ENCODE measurements around the gene COL15A1. TPM values are rescaled to one million over a fixed set of nuclear protein-coding genes. Genes with fewer than 3 reads are reported as not detected.

The COL15A1 gene
- total RNA-seq, 4 donors from 2014 or later = 134 to 256 (median 145) TPM

GRCh38 chr9:98995059-98995671 lies 51.5 kb downstream of the COL15A1 start:
- no peak for DNase-seq (ENCODE audit: extremely low spot score)
- H3K27ac ChIP-seq (replicated peaks in 1 of 4) = peak overlapping the region; percentile 80 to 86 (median 80)
- WGBS = 58% methylated on average over 3 of the region's 3 CpGs
- H3K9me3 ChIP-seq = no peaks in the 10 kb centered on the region
- intact Hi-C loops (cut with DNase I) = no loop called here
- peaks cover 0 to 36% (median 8%) of the 10 kb centered on the region in 4 donors for H3K36me3 ChIP-seq
- peaks cover 65 to 74% (median 65%) of the 10 kb centered on the region in 4 donors for H3K4me1 ChIP-seq
- no peaks in the 10 kb centered on the region for H3K27me3 ChIP-seq
- H3K4me3 ChIP-seq = no peak overlapping the region
- TF ChIP-seq POLR2AphosphoS5 (IDR thresholded peaks at IDR 0.05) (peak; percentile 40 to 42), POLR2A (IDR thresholded peaks at IDR 0.05; ENCODE audit: low read depth) (no peak)

DNA sequence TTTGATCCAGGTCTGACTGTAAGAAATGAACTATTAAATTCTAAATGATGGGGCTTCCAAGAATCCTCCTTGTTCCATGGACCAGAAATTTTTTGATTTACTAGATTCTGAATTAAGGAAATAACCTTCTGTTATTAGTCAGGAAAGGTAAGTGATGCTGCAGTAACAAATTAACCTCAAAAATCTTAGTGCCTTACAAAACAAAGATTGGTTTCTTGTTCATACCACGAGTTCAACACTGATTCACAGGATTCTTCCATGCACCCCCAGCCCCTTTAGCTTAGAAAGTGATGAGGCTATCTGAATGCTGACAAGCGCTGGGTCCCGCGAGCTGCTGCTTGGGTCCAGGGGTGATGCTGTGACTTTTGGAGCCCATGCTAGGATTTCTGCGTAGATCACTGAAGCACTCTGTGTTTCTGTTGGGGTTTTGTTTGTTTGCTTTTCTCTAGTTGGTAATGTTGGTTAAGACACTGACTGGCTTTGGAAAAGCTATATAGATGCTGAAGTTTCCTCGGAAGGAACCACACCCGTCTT lies 52.3 kb downstream of the COL15A1 start:
- Histone ChIP-seq H3K9me3 (no peaks in the 10 kb centered on the region), H3K36me3 (peaks cover 0 to 35% (median 9%) of the 10 kb centered on the region in 4 donors), H3K4me1 (peaks cover 59 to 70% (median 66%) of the 10 kb centered on the region in 4 donors), H3K27me3 (no peaks in the 10 kb centered on the region), H3K4me3 (no peak overlapping the region), H3K27ac (replicated peaks in 1 of 4) (peak overlapping the region; percentile 80 to 86 (median 80))
- 91% methylated on average over 7 of the region's 7 CpGs for WGBS
- TF ChIP-seq EP300 (IDR thresholded peaks at IDR 0.05) (no peak), POLR2A (IDR thresholded peaks at IDR 0.05; ENCODE audit: low read depth) (no peak)
- intact Hi-C loops (cut with DNase I) = no loop called here
- DNase-seq (ENCODE audit: extremely low spot score) = no peak

- H3K9me3 ChIP-seq = no peaks in the 10 kb centered on the region
- H3K4me3 ChIP-seq = no peak overlapping the region
- no peak for DNase-seq (ENCODE audit: extremely low spot score)
- no peak for TF ChIP-seq POLR2A (IDR thresholded peaks at IDR 0.05; ENCODE audit: low read depth)
- TF ChIP-seq POLR2AphosphoS5 (IDR thresholded peaks at IDR 0.05) = no peak
- no peak for TF ChIP-seq EP300 (IDR thresholded peaks at IDR 0.05)
- TF ChIP-seq, protein P1, sequence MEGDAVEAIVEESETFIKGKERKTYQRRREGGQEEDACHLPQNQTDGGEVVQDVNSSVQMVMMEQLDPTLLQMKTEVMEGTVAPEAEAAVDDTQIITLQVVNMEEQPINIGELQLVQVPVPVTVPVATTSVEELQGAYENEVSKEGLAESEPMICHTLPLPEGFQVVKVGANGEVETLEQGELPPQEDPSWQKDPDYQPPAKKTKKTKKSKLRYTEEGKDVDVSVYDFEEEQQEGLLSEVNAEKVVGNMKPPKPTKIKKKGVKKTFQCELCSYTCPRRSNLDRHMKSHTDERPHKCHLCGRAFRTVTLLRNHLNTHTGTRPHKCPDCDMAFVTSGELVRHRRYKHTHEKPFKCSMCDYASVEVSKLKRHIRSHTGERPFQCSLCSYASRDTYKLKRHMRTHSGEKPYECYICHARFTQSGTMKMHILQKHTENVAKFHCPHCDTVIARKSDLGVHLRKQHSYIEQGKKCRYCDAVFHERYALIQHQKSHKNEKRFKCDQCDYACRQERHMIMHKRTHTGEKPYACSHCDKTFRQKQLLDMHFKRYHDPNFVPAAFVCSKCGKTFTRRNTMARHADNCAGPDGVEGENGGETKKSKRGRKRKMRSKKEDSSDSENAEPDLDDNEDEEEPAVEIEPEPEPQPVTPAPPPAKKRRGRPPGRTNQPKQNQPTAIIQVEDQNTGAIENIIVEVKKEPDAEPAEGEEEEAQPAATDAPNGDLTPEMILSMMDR (IDR thresholded peaks at IDR 0.05) = no peak
- peak overlapping the region; percentile 78 to 86 (median 80) for H3K27ac ChIP-seq (replicated peaks in 1 of 4)
- WGBS = 23% methylated on average over 3 of the region's 4 CpGs
- peaks cover 59 to 70% (median 66%) of the 10 kb centered on the region in 4 donors for H3K4me1 ChIP-seq
- intact Hi-C loops (cut with DNase I) = loop anchor here (2.0 kb wide), 1 partner anchor 137 kb away; no protein-coding TSS in a partner anchor
- H3K36me3 ChIP-seq = peaks cover 0 to 32% (median 4%) of the 10 kb centered on the region in 4 donors
- no peaks in the 10 kb centered on the region for H3K27me3 ChIP-seq
Measured at GRCh38 chr9:98997604-98998003, 53.9 kb downstream of the COL15A1 start.

GRCh38 chr9:98998441-98999151 lies 54.9 kb downstream of the COL15A1 start:
- no peak for DNase-seq (ENCODE audit: extremely low spot score)
- TF ChIP-seq EP300 (IDR thresholded peaks at IDR 0.05) (no peak), POLR2AphosphoS5 (IDR thresholded peaks at IDR 0.05) (peak; percentile 42 to 66)
- TF ChIP-seq, protein P1 (IDR thresholded peaks at IDR 0.05) = peak; percentile 84 to 94 (median 89)
- WGBS = 10% methylated on average over 13 of the region's 19 CpGs
- Histone ChIP-seq H3K27me3 (no peaks in the 10 kb centered on the region), H3K4me1 (peaks cover 51 to 62% (median 58%) of the 10 kb centered on the region in 4 donors), H3K36me3 (peaks cover 4 to 35% (median 9%) of the 10 kb centered on the region in 4 donors), H3K27ac (replicated peaks in 1 of 4) (peak overlapping the region; percentile 78 to 86 (median 80)), H3K4me3 (peak overlapping the region in 2 of 4 donors; percentile 6 to 9), H3K9me3 (no peaks in the 10 kb centered on the region)
- intact Hi-C loops (cut with DNase I) = loop anchor here (2.0 kb wide), 1 partner anchor 138 kb away; no protein-coding TSS in a partner anchor

GRCh38 chr9:98999152-98999525 lies 55.4 kb downstream of the COL15A1 start:
- no peak for TF ChIP-seq POLR2A (IDR thresholded peaks at IDR 0.05; ENCODE audit: low read depth)
- TF ChIP-seq, protein P1 (IDR thresholded peaks at IDR 0.05) = peak in 1 of 3 experiments; percentile 7
- H3K4me1 ChIP-seq = peaks cover 46 to 56% (median 53%) of the 10 kb centered on the region in 4 donors

More at GRCh38 chr9:98999152-98999525, 55.4 kb downstream of the COL15A1 start:
- no peak overlapping the region for H3K4me3 ChIP-seq
- WGBS = 31% methylated on average over 4 of the region's 6 CpGs
- DNase-seq (ENCODE audit: extremely low spot score) = no peak
- intact Hi-C loops (cut with DNase I) = loop anchor here (2.0 kb wide), 1 partner anchor 138 kb away; no protein-coding TSS in a partner anchor
- H3K27ac ChIP-seq (replicated peaks in 1 of 4) = peak overlapping the region; percentile 78 to 86 (median 80)
- no peaks in the 10 kb centered on the region for H3K27me3 ChIP-seq
- H3K9me3 ChIP-seq = no peaks in the 10 kb centered on the region
- peaks cover 5 to 41% (median 14%) of the 10 kb centered on the region in 4 donors for H3K36me3 ChIP-seq

Data from esophagus muscularis mucosa (tissue), 4 donors.